WTC11 (cell line): ENCODE data around the gene TFDP1. TPM values are rescaled to one million over a fixed set of nuclear protein-coding genes. Genes with fewer than 3 reads are reported as not detected.

ENCODE experiments used
- ATAC-seq: fragments of 200-7000 bp; cut with Tn5 transposase; 2 replicates; pipeline ENCODE4 v1.10.0; 2021; ENCODE audit warnings: mild to moderate bottlenecking, moderate library complexity
- CTCF ChIA-PET: fragments of 300-600 bp; sonication (Branson Sonifier 250); formaldehyde crosslinking; loops from one replicate; lab custom pipeline; 2021; ENCODE audit warnings: antibody characterized with exemption; lab: Charles Lee
- POLR2A ChIA-PET: fragments of 350-600 bp; sonication (Branson Sonifier 250); formaldehyde crosslinking; loops from one replicate; lab custom pipeline; 2021; ENCODE audit warnings: antibody characterized with exemption; lab: Charles Lee
- DNase-seq: peaks from one replicate; pipeline ENCODE4 v3.0.0; 2021; ENCODE audit warnings: low spot score
- H3K27ac Mint-ChIP-seq: 2 replicates; pipeline ENCODE4 v1.8.0; 2021; ENCODE audit warnings: mixed read lengths
- H3K27me3 Mint-ChIP-seq: 2 replicates; pipeline ENCODE4 v1.8.0; 2021; ENCODE audit warnings: low read depth, mild to moderate bottlenecking, moderate library complexity, mixed read lengths
- H3K36me3 Mint-ChIP-seq: 2 replicates; pipeline ENCODE4 v1.8.0; 2021; ENCODE audit warnings: mixed read lengths
- H3K4me1 Mint-ChIP-seq: 2 replicates; pipeline ENCODE4 v1.8.0; 2022; ENCODE audit warnings: mixed read lengths
- H3K4me3 Mint-ChIP-seq: 2 replicates; pipeline ENCODE4 v1.8.0; 2021; ENCODE audit warnings: mild to moderate bottlenecking, moderate library complexity, mixed read lengths
- H3K9me3 Mint-ChIP-seq: 2 replicates; pipeline ENCODE4 v1.8.0; 2021; ENCODE audit warnings: mixed read lengths
- ATF2 ChIP-seq: sonication (generic); formaldehyde crosslinking; IDR thresholded peaks from 2 replicates; pipeline ENCODE4 v1.8.1; 2022; ENCODE audit warnings: low read depth, missing genetic modification reagents, borderline replicate concordance
- ATF6 ChIP-seq: sonication (generic); formaldehyde crosslinking; IDR thresholded peaks from 2 replicates; pipeline ENCODE4 v1.8.1; 2023; ENCODE audit warnings: mild to moderate bottlenecking, missing genetic modification reagents
- CBFB ChIP-seq: sonication (generic); formaldehyde crosslinking; IDR thresholded peaks from 2 replicates; pipeline ENCODE4 v1.8.1; 2022; ENCODE audit warnings: mild to moderate bottlenecking, low read depth, missing genetic modification reagents
- CTCF ChIP-seq: fragments of 200-600 bp; IDR thresholded peaks from 2 replicates; pipeline ENCODE4 v1.8.0; 2022; ENCODE audit warnings: antibody characterized with exemption
- FOXP1 ChIP-seq: sonication (generic); formaldehyde crosslinking; IDR thresholded peaks from 2 replicates; pipeline ENCODE4 v1.8.0; 2022; ENCODE audit warnings: missing genetic modification reagents, mild to moderate bottlenecking, moderate library complexity, borderline replicate concordance
- GRHL2 ChIP-seq: fragments of 250-450 bp; sonication (Bioruptor Pico); IDR thresholded peaks from 2 replicates; pipeline ENCODE4 v1.8.0; 2022; ENCODE audit warnings: mild to moderate bottlenecking, moderate library complexity; ENCODE audit not compliant: insufficient replicate concordance, severe bottlenecking
- JAZF1 ChIP-seq: fragments of 250-450 bp; sonication (Bioruptor Pico); IDR thresholded peaks from 2 replicates; pipeline ENCODE4 v1.9.0; 2021; ENCODE audit warnings: moderate library complexity, mild to moderate bottlenecking, inconsistent platforms
- NR1H2 ChIP-seq: sonication (generic); formaldehyde crosslinking; IDR thresholded peaks from 2 replicates; pipeline ENCODE4 v1.9.0; 2021; ENCODE audit warnings: mild to moderate bottlenecking, moderate library complexity, missing genetic modification reagents
- PRRX2 ChIP-seq: fragments of 250-450 bp; sonication (Bioruptor Pico); IDR thresholded peaks from 2 replicates; pipeline ENCODE4 v1.8.0; 2021; ENCODE audit warnings: mild to moderate bottlenecking
- TCF7 ChIP-seq: sonication (generic); formaldehyde crosslinking; IDR thresholded peaks from 2 replicates; pipeline ENCODE4 v1.8.0; 2022; ENCODE audit warnings: mild to moderate bottlenecking, low read depth, missing genetic modification reagents, moderate library complexity
- TP53 ChIP-seq: sonication (generic); formaldehyde crosslinking; IDR thresholded peaks from 2 replicates; pipeline ENCODE4 v1.8.1; 2023; ENCODE audit warnings: mild to moderate bottlenecking, missing genetic modification reagents
- ZNF317 ChIP-seq: sonication (generic); formaldehyde crosslinking; IDR thresholded peaks from 2 replicates; pipeline ENCODE4 v1.8.1; 2023; ENCODE audit warnings: low read depth, mild to moderate bottlenecking, moderate library complexity, missing genetic modification reagents, borderline replicate concordance
- ZNF416 ChIP-seq: fragments of 250-450 bp; sonication (Bioruptor Pico); IDR thresholded peaks from 2 replicates; pipeline ENCODE4 v1.9.0; 2021; ENCODE audit warnings: mild to moderate bottlenecking, inconsistent platforms
- total RNA-seq: library from RNA; stranded (reverse); gene quantifications from 3 replicates; pipeline ENCODE4 v1.2.3, GENCODE V29; 2021
- TF ChIP-seq, protein P1 (sequence below): sonication (generic); formaldehyde crosslinking; IDR thresholded peaks from 2 replicates; pipeline ENCODE4 v1.8.0; 2022; ENCODE audit warnings: missing genetic modification reagents
- TF ChIP-seq, protein P2 (sequence below): fragments of 250-450 bp; sonication (Bioruptor Pico); conservative IDR thresholded peaks from 2 replicates; pipeline ENCODE4 v1.9.0; 2021; ENCODE audit warnings: mild to moderate bottlenecking
- TF ChIP-seq, protein P3 (sequence below): sonication (generic); formaldehyde crosslinking; IDR thresholded peaks from 2 replicates; pipeline ENCODE4 v1.8.1; 2022; ENCODE audit warnings: low read depth, mild to moderate bottlenecking, moderate library complexity, missing genetic modification reagents, borderline replicate concordance
- TF ChIP-seq, protein P4 (sequence below): sonication (generic); formaldehyde crosslinking; IDR thresholded peaks from 2 replicates; pipeline ENCODE4 v1.8.0; 2023; ENCODE audit warnings: missing genetic modification reagents, mild to moderate bottlenecking, borderline replicate concordance

The TFDP1 gene
- total RNA-seq, 1 experiment from 2014 or later = 61.2 TPM

DNA sequence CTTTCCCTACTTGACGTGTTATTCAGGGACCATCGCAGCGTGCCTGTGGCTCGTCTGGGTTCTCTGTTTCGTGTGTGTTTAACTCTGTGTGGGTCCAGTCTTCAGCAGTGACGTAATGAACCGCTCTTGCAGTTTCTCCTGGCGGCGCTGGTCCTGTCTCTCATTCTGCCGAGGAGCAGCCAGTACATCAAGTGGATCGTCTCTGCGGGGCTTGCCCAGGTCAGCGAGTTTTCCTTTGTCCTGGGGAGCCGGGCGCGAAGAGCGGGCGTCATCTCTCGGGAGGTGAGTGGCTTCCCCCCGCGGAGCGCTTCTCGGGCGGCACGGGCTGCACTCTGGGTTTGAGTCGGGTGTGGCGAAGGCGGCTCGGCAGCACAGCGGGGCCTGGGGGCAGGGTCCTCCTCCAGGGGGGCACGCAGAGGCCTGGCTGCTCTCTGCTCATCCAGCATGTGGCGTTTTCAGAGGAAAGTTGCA, 36.3 kb upstream of the TFDP1 start:
- ATAC-seq = no peak
- Mint-ChIP-seq H3K9me3 (no peaks in the 10 kb centered on the region), H3K4me3 (no peak overlapping the region), H3K36me3 (peaks cover 9% of the 10 kb centered on the region; the same call in 1 of the 2 replicates), H3K27me3 (no peaks in the 10 kb centered on the region), H3K4me1 (peaks cover 9% of the 10 kb centered on the region), H3K27ac (peak overlapping the region; percentile 54)
- ChIA-PET CTCF (interaction anchor here (0.8 to 1.2 kb wide), 2 partner anchors 16 to 91 kb away, joined by 3 to 4 read pairs; no protein-coding TSS in a partner anchor), POLR2A (no interaction called here)
- TF ChIP-seq TP53 (CRISPR knock-in tag) (no peak), CTCF (no peak), ZNF317 (CRISPR knock-in tag) (no peak), TCF7 (CRISPR knock-in tag) (no peak), NR1H2 (CRISPR knock-in tag) (no peak), CBFB (CRISPR knock-in tag) (no peak), ATF6 (no peak), ZNF416 (CRISPR knock-in tag) (no peak), JAZF1 (no peak), FOXP1 (CRISPR knock-in tag) (no peak), GRHL2 (CRISPR knock-in tag) (no peak), ATF2 (CRISPR knock-in tag) (no peak), PRRX2 (CRISPR knock-in tag) (no peak)
- TF ChIP-seq, protein P1, sequence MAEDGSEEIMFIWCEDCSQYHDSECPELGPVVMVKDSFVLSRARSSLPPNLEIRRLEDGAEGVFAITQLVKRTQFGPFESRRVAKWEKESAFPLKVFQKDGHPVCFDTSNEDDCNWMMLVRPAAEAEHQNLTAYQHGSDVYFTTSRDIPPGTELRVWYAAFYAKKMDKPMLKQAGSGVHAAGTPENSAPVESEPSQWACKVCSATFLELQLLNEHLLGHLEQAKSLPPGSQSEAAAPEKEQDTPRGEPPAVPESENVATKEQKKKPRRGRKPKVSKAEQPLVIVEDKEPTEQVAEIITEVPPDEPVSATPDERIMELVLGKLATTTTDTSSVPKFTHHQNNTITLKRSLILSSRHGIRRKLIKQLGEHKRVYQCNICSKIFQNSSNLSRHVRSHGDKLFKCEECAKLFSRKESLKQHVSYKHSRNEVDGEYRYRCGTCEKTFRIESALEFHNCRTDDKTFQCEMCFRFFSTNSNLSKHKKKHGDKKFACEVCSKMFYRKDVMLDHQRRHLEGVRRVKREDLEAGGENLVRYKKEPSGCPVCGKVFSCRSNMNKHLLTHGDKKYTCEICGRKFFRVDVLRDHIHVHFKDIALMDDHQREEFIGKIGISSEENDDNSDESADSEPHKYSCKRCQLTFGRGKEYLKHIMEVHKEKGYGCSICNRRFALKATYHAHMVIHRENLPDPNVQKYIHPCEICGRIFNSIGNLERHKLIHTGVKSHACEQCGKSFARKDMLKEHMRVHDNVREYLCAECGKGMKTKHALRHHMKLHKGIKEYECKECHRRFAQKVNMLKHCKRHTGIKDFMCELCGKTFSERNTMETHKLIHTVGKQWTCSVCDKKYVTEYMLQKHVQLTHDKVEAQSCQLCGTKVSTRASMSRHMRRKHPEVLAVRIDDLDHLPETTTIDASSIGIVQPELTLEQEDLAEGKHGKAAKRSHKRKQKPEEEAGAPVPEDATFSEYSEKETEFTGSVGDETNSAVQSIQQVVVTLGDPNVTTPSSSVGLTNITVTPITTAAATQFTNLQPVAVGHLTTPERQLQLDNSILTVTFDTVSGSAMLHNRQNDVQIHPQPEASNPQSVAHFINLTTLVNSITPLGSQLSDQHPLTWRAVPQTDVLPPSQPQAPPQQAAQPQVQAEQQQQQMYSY = no peak
- TF ChIP-seq, protein P2, sequence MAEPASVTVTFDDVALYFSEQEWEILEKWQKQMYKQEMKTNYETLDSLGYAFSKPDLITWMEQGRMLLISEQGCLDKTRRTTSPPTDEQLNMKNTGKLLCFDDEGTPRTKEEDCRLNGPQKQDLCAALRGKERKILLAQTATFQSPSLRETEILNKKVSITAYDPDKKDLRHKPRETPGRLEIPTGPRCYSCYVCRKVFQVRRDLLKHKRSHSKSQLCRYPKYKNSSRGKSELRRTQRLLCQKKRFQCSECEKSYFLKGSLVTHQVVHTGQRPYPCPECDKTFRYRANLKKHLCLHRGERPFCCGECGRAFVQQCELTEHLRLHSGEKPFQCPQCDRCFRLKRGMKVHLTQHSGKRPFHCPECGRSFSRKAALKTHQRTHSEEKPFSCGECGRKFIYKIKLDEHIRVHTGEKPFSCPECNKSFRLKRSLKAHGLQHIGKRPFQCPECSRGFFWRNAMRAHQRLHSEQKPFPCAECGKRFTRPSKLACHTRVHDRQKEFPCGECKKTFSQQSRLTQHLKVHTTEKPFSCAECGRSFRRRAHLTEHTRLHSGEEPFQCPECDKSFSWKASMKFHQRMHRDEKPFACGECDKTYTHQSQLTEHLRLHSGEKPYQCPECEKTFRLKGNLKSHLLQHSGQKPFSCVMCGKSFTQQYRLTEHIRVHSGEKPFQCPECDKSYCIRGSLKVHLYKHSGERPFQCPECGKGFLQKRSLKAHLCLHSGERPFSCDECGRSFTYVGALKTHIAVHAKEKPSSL = no peak
- TF ChIP-seq, protein P3, sequence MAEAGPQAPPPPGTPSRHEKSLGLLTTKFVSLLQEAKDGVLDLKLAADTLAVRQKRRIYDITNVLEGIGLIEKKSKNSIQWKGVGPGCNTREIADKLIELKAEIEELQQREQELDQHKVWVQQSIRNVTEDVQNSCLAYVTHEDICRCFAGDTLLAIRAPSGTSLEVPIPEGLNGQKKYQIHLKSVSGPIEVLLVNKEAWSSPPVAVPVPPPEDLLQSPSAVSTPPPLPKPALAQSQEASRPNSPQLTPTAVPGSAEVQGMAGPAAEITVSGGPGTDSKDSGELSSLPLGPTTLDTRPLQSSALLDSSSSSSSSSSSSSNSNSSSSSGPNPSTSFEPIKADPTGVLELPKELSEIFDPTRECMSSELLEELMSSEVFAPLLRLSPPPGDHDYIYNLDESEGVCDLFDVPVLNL (CRISPR knock-in tag) = no peak
- TF ChIP-seq, protein P4, sequence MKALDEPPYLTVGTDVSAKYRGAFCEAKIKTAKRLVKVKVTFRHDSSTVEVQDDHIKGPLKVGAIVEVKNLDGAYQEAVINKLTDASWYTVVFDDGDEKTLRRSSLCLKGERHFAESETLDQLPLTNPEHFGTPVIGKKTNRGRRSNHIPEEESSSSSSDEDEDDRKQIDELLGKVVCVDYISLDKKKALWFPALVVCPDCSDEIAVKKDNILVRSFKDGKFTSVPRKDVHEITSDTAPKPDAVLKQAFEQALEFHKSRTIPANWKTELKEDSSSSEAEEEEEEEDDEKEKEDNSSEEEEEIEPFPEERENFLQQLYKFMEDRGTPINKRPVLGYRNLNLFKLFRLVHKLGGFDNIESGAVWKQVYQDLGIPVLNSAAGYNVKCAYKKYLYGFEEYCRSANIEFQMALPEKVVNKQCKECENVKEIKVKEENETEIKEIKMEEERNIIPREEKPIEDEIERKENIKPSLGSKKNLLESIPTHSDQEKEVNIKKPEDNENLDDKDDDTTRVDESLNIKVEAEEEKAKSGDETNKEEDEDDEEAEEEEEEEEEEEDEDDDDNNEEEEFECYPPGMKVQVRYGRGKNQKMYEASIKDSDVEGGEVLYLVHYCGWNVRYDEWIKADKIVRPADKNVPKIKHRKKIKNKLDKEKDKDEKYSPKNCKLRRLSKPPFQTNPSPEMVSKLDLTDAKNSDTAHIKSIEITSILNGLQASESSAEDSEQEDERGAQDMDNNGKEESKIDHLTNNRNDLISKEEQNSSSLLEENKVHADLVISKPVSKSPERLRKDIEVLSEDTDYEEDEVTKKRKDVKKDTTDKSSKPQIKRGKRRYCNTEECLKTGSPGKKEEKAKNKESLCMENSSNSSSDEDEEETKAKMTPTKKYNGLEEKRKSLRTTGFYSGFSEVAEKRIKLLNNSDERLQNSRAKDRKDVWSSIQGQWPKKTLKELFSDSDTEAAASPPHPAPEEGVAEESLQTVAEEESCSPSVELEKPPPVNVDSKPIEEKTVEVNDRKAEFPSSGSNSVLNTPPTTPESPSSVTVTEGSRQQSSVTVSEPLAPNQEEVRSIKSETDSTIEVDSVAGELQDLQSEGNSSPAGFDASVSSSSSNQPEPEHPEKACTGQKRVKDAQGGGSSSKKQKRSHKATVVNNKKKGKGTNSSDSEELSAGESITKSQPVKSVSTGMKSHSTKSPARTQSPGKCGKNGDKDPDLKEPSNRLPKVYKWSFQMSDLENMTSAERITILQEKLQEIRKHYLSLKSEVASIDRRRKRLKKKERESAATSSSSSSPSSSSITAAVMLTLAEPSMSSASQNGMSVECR = no peak
- DNase-seq = no peak
